GM12892 (cell line): ENCODE results near the gene ROR1.

Experiments used
- POLR2A ChIP-seq: IDR thresholded peaks from 2 replicates; pipeline ENCODE4 v1.6.1; 2011; ENCODE audit warnings: low read depth, low read length, control low read depth
- POLR2AphosphoS5 ChIP-seq: IDR thresholded peaks from 2 replicates; pipeline ENCODE4 v1.6.1; 2011; ENCODE audit warnings: low read depth, low read length, control low read depth
- TAF1 ChIP-seq: IDR thresholded peaks from 2 replicates; pipeline ENCODE4 v1.6.1; 2011; ENCODE audit warnings: low read depth, mild to moderate bottlenecking, control low read depth, low read length, borderline replicate concordance

GRCh38 chr1:63746129-63746864 lies 27.5 kb upstream of the ROR1 start:
- no peak for TF ChIP-seq POLR2AphosphoS5
- no peak for TF ChIP-seq POLR2A
- no peak for TF ChIP-seq TAF1
